Measurements from ENCODE around the gene KRTAP4-16.
"Not testable (repeated sequence)": the region's sequence is repeated elsewhere in the genome, so short reads cannot be mapped to it uniquely, and the experiment has no call there.

Gene KRTAP4-16

GRCh38 chr17:41101586-41102259 lies at the start of gene KRTAP4-16:
Gene KRTAP4-16 (minus strand): TSS chr17:41102209. CDS start chr17:41102209, 0 bp downstream.
- no peak for DNase-seq (ENCODE audit: low spot score)

GRCh38 chr17:41151525-41151924 lies 49.5 kb upstream of the KRTAP4-16 start:
- DNase-seq (ENCODE audit: low spot score), result no peak

DNA sequence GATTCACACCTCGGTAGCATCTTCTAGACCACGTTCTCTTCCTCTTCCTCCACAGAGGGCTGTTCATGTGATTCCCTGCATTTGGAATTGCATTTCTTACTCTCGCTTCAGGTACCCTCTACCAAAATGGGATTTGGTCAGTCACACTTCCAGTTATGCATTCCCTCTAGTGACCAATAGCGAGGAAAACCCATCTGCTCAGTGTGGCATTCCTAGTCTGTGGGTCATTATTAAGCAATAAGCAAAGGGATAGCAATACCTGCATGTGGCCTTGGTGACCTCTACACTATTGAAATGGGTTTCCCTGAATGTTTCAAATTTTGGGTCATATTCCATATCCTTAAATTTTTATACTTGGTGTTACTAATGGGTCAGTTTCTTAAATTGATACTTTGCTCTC lies 48.0 kb upstream of the KRTAP4-16 start:
- no peak for DNase-seq (ENCODE audit: low spot score)

DNA sequence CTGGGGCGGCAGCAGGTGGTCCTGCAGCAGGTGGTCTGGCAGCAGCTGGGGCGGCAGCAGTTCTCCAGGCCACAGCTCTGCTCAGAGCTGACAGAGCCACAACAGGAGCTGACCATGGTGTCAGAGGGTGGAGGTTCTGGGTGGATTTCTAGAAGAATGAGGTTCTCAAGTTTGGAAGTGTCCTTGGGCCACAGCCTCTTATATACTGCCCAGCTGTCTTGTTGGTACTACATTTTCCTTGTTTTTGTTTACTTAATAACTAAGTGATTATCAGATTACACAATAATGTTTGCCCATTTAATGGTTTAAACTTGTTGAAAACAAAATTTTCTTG lies 47.6 kb upstream of the KRTAP4-16 start, which contains the start of gene KRTAP4-5:
Gene KRTAP4-5, minus strand, starts transcription at position 174 of the 334 bp plus-strand sequence. Its CDS starts 58 bp downstream, at position 116.
- DNase-seq (ENCODE audit: low spot score), result no peak

- DNase-seq (ENCODE audit: low spot score), result not testable (repeated sequence)
These were observed 47.1 kb upstream of the KRTAP4-16 start for GRCh38 chr17:41148971-41149651.

DNA sequence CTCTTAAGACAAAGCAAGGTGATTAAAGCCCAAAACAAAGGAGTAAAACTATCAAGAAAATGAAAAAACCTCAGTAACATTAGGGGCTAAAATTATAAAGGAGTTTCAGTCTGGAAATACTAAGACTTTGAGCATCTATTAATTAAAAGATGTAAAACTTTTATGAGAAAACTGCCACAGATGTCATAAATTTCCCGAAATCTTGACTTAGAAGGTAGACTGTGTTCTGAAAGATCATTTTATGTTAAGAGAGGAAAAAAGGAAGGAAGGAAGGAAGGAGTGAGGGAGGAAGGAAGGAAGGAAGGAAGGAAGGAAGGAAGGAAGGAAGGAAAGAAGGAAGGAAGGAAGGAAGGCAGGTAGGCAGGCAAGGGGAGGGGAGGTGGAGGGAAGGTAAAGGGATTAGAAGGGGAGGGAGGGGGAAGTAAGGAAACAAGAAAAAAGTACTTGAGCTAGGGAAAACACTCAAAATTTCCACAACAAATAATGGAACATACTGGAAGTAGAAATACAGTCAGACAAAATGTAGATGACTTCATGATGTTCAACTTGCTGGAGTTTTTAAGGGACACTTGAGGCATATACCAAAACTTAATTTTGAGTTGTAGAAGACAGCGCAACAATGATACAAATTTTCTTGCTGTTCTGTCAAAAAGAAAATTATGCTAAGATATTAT lies 45.7 kb upstream of the KRTAP4-16 start:
- no peak for DNase-seq (ENCODE audit: low spot score)

DNA sequence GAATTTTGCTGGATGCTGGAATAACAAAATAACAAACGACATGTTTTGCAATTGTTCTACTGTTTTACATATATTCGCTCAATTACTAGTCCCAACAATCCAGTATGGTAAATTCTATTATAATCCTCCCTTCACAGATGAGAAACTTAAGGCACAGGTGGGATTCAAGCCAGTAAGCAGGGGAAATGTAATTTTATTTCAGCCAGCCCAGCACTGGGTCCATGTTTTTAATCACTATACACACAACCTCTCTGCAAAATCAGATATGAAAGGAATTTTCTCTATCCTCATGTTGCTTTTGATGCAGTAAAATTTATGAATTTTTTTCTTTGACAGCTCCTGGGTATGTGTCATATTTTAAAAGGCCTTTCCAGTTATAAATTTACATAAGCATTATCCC lies 43.3 kb upstream of the KRTAP4-16 start:
- no peak for DNase-seq (ENCODE audit: low spot score)

- DNase-seq (ENCODE audit: low spot score), result no peak
These were observed 42.8 kb upstream of the KRTAP4-16 start for GRCh38 chr17:41144846-41145245.

- no peak for DNase-seq (ENCODE audit: low spot score)
These were observed 39.4 kb upstream of the KRTAP4-16 start for GRCh38 chr17:41141361-41141760.

- DNase-seq (ENCODE audit: low spot score), result peak; percentile 82
These were observed 38.5 kb upstream of the KRTAP4-16 start, which contains the start of gene KRTAP4-6 for GRCh38 chr17:41140360-41141131. Gene KRTAP4-6 (minus strand): TSS chr17:41140544. CDS start chr17:41140487, 57 bp downstream.

- not testable (repeated sequence) for DNase-seq (ENCODE audit: low spot score)
These were observed 37.9 kb upstream of the KRTAP4-16 start for GRCh38 chr17:41139865-41140264.

GRCh38 chr17:41133880-41134735 lies 32.1 kb upstream of the KRTAP4-16 start:
- no peak for DNase-seq (ENCODE audit: low spot score)

- no peak for DNase-seq (ENCODE audit: low spot score)
These were observed 30.0 kb upstream of the KRTAP4-16 start for GRCh38 chr17:41131979-41132378.

DNA sequence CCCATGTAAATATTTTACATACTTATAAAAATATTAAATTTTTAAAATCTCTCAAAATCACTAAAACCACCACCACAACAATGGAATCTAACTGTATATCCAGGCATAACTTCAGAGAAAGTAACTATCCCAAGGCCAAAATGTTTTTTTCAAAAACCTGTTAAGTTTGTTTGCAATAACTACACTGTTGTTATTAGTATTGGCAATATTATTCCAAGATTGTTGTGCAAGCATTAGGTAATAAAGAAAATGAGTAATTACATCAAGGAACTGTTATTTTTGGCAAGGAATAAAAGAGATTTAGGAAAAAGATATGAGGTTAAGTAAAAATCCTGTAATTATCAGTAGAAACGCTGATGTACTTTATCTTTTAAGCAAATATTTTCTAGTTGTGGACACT lies 25.4 kb upstream of the KRTAP4-16 start:
- no peak for DNase-seq (ENCODE audit: low spot score)

GRCh38 chr17:41126412-41126811 lies 24.4 kb upstream of the KRTAP4-16 start:
- DNase-seq (ENCODE audit: low spot score), result no peak

DNA sequence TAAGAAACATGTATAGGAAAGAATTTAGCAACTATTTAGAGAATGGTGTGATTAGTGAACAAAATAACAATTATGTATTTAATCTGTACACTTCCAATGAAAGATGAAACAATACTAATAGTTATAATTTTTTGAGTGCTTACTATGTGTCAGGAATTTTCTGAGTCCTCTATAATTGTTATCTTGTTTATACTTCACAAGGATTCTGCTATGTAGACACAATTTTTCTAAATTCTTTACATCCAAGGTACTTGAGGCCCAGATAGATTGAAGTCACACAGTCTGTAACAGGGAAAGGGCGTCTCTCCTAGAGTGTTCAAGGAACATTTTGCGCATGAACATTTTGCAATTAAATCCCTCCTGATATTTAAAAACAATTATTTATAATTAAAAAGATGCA lies 23.1 kb upstream of the KRTAP4-16 start:
- no peak for DNase-seq (ENCODE audit: low spot score)

GRCh38 chr17:41123991-41124371 lies 22.0 kb upstream of the KRTAP4-16 start, which contains the start of gene KRTAP4-12:
Gene KRTAP4-12 (minus strand): TSS chr17:41124182. CDS start chr17:41124122, 60 bp downstream.
- not testable (repeated sequence) for DNase-seq (ENCODE audit: low spot score)

DNA sequence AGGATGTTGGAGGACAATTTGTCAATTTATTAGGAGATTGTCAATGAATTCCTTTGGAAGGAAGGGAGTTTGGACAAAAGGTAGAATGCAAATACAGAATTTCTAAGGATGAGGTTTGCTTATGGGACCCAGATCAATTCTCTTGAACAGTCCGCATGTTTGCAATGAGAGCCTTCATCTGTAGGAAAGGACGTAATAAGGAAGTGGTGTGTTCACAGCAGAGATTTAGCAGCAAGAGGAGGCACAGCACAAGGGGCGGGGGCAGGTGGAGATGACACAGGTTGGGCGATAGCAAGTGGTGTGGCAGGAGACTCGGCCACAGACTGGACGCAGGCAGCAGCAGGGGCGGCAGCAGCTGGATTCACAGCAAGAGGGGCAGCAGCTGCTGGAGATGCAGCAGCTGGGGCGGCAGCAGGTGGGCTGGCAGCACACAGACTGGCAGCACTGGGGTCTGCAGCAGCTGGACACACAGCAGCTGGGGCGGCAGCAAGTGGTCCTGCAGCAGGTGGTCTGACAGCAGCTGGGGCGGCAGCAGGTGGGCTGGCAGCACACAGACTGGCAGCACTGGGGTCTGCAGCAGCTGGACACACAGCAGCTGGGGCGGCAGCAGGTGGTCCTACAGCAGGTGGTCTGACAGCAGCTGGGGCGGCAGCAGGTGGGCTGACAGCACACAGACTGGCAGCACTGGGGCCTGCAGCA lies 21.4 kb upstream of the KRTAP4-16 start:
- not testable (repeated sequence) for DNase-seq (ENCODE audit: low spot score)

DNA sequence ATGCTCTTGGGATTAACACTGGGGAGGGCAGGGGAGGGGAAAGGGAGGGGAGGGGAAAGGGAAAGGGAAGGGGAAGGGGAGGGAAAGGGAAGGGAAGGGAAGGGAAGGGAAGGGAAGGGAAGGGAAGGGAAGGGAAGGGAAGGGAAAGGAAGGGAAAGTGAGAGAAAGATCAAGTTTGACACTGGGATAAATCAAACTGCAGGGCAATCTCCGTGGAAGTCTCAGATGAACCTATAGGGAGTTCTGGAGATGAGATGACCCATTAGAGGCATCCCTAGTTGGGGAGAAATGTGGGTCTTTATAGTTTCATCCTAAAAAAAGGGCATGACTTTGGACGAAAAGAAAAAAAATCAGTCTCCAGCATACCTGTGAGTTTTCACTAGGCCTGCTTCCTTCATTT lies 19.7 kb upstream of the KRTAP4-16 start:
- DNase-seq (ENCODE audit: low spot score), result no peak

All from kidney capillary endothelial cell (primary cell).